Inflammatory macrophage treated with lipopolysaccharide for 1 hour (primary cell): Measurements from ENCODE around the gene EPSTI1.

Source experiments
- DNase-seq, 2 donors: peaks; one replicate each; pipeline ENCODE4 v3.0.0-alpha.2; 2020 to 2022

Gene EPSTI1

GRCh38 chr13:43003729-43004128, 11.7 kb upstream of the EPSTI1 start:
- no peak for DNase-seq

DNA sequence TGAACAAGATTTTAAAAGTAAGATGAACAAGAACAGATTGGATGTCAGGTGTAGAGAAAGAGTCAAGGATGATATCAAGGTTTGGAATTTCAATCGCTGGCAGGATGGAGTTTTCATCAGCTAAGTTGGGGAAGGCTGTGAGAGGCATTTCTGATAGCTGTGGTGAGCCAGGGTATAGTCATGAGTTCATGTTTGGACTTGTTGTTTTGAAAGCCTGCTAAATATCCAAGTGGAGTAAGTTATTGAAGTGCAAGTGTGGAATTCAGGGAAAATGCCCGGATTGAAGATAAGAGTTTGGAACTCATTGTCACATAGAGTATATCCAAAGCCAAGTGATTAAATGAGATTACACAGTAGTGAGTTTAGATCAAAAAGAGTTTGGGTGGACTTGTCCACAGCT, 11.0 kb upstream of the EPSTI1 start:
- DNase-seq, result no peak

DNA sequence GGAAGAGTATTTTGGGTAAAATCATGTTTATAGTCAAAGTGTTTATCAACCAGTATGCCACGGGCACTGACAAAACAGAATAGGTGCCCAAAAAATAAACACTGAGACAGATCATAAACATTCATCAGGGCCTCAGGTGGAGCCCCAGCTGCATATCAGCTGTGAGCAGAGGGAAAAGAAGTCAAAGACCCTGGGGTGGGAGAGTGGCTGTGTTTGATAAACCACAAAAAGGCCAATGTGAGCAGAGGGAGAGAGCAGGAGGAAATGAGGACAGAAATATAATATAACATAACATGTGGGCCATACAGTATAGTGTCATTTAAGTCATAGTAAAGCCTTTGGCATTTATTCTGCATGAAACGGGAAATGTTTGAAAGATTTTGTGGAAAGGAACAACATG, 10.0 kb upstream of the EPSTI1 start:
- no peak for DNase-seq

GRCh38 chr13:43000676-43001075, 8.6 kb upstream of the EPSTI1 start:
- no peak for DNase-seq

DNA sequence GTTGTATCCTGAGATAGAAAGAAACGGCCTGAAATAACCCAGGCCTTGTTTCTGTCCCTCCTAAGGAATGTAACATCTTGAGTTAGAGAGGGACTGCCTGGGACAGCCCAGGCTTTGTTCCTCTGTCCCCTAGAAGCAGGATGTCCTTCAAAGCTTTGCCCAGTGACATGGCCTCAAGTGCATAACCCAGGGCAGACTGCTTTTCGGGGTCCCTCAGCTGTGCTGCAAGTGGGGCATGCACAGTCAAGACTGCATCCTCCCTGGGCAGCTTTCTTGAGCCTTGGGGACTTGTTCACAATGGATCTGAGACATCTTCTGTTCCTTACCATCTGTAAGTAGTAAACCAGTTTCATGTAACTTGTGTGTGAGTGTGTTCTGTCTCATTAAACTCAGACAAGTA, 7.5 kb upstream of the EPSTI1 start:
- no peak for DNase-seq

- DNase-seq, result peak in 1 of 2 donors; percentile 31
Observed at GRCh38 chr13:42997381-42997780, 5.3 kb upstream of the EPSTI1 start.

- DNase-seq, result peak; percentile 34 to 44
Observed at GRCh38 chr13:42996584-42996983, 4.5 kb upstream of the EPSTI1 start.

DNA sequence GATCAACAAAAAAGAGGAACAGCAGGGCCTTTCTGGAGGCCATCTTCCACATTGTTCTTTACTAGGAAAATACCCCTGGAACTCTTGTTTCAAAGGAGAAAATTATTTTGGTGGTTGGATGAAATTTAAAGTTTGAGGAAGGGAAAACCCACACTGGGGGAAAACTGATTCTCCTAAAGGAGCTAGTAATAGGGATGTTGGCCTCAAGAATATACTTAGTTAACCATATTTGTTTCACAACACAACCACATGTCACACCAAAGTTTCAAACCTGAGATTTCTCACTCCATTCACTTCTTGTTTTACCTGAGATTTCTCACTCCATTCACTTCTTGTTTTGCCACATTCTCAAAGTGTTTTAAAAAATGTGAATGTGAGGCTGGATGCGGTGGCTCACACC, 2.8 kb upstream of the EPSTI1 start:
- DNase-seq, result no peak

DNA sequence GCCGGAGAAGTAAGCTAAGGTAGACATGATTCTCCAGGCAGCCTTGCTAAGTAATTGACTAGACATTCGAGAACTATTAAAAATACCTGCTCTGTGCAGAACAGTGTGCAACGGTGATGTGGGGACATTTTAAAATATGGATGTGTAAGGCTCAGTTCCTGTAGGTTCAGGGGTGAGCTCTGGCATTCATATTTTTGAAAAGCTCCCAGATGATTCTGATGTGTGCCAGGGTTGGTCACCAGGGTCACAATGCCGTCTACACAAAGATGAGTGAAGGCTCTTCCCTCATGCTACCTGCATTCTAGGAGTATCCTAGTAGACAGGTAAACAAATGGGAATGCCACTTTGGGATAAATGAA, 702 bp upstream of the EPSTI1 start:
- DNase-seq, result no peak

- DNase-seq, result peak in 1 of 2 donors; percentile 25
Observed at GRCh38 chr13:42991233-42991897, 676 bp downstream of the EPSTI1 start.

GRCh38 chr13:42990291-42991232, 1.5 kb downstream of the EPSTI1 start:
- no peak for DNase-seq

DNA sequence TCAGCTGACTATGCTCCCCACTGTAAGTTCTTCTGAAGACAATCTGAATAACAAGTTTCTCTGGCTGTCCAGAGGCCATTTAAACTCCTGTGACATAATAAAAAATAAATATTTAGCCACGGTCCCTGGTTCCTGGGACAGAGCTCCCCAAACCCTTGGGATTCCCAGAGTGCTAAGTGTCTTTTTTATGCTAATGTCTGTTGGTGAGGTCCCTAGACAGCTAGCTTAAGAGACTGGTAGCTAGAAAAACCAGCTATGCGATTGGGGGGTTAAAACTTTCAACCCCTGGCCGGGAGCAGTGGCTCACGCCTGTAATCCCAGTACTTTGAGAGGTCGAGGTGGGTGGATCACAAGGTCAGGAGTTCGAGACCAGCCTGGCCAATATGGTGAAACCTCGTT, 5.9 kb downstream of the EPSTI1 start:
- no peak for DNase-seq

GRCh38 chr13:42985312-42986175, 6.5 kb downstream of the EPSTI1 start:
- no peak for DNase-seq

GRCh38 chr13:42984691-42985090, 7.3 kb downstream of the EPSTI1 start:
- DNase-seq, result peak; percentile 53 to 55

- DNase-seq, result peak; percentile 40 to 60
Observed at GRCh38 chr13:42984026-42984425, 8.0 kb downstream of the EPSTI1 start.

DNA sequence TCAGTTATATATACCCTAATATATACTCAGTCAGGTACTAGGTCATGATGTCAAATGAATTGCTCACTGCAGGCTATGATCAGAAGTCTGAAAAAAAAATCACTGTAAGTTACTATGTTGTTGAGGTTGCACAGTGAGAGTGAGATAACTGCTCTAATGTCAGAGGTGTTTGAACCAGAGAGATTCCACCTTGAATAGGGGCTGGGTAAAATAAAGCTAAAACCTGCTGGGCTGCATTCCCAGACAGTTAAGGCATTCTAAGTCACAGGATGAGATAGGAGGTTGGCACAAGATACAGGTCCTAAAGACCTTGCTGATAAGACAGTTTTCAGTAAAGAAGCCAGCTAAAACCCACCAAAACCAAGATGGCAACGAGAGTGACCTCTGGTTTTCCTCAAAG, 10.2 kb downstream of the EPSTI1 start:
- DNase-seq, result no peak

GRCh38 chr13:42981317-42981716, 10.7 kb downstream of the EPSTI1 start:
- DNase-seq, result no peak

DNA sequence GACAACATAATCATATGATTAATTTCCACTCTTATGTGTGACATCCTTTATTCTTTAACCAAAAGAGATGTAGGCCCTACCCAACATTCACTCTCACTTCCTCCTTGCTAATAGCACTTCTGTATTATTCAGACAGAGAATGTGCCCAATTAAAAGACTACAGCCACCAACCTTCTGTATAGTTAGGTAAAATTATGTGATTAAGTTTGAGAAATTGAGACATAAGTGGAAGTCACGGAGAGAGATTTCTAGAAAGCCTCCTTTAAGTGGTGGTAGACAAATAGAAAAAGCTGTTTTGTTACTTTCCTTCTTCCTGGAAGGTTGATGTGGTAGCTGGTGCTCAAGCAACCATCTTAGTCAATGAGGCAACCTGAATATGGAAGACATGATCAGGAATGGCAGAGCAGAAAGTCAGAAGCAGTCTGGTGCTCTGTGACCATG, 14.8 kb downstream of the EPSTI1 start:
- DNase-seq, result peak; percentile 43 to 47

GRCh38 chr13:42976066-42976465, 16.0 kb downstream of the EPSTI1 start:
- no peak for DNase-seq

DNA sequence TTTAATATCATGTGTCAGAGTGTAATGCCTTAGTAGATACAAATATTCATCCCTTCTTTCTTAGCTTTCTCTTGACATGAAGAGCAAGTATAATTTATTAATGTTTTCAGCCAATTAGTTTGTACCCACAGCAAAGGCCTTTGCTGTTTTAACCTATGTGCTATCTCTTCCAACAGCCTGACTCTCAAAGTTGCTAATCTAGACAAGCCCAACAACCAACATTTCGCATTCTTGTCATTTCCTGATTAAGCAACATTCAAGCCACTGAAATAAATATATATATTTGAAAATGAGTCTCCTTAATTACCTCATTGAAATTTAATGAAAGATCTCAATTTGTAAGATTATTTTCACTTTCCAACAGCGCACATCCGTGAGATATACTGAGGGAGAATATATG, 18.5 kb downstream of the EPSTI1 start:
- DNase-seq, result no peak

GRCh38 chr13:42971691-42972347, 20.2 kb downstream of the EPSTI1 start:
- DNase-seq, result peak; percentile 73 to 88

DNA sequence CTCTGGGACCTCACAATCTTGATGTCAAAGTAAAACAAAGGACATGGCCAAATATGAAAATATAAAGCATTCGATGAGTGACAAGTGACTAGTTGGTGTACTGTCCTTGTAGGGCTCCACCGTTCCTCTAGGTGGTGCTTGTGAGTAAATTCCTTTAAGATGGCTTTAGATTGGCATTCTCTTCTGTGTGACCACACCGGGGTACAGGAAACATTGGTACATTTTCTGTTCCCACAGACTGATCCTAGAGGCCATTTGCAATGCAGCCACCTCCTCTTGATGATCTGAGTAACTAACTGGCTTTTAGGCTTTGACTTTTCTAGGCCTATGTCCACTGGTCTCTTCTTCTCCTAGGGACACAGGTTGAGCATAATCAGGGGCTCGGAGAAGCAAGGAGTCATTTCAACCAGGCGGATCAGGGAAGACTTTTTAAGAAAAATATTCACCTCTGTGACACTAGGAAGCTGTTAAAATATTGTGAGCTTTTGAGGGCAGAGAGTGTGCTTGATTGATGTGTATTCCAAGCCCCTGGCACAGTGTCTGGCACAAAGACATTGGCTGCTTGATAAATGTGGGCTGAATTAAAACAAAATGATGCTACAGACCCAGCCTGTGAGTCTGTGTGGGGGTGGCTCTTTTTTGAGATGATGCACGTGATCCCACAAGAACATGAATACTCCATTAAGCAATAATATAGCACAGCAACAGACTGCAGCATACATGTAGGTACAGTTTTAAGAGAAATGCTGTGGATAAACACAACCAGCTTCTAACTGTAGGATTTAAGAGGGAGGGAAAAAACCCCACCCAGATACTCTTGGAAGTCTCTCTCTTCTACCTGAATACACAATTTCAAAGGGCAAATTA, 21.0 kb downstream of the EPSTI1 start:
- DNase-seq, result peak; percentile 57 to 82
